GM21447 (cell line): ENCODE results near the gene GJA4.
"Not testable (repeated sequence)": the region's sequence is repeated elsewhere in the genome, so short reads cannot be mapped to it uniquely, and the experiment has no call there.

ENCODE experiments used
- ATAC-seq: cut with Tn5 transposase; IDR thresholded peaks from one replicate; pipeline ENCODE4 v1.9.1; 2021; ENCODE audit not compliant: unreplicated experiment

The GJA4 gene

DNA sequence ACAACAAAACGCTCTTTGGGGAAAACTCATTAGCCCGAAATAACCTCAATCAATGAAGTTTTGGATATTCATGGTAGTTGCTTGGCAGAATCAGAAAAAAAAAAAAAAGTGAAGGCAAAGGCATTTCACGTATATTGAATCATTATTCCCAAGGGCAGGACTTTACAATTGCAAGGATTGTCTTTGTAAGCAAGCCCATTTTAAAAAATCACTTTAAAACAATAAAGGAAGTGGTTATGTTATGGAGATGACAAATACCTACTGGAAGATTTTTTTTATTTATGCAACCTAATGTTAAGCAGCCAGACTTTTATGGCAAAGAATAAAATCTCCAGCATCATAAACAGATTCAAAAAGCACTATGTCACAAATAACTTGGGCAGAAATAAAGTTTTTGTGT is 23.9 kb upstream of the GJA4 start:
- ATAC-seq: no peak

GRCh38 chr1:34770891-34771504 is 21.8 kb upstream of the GJA4 start:
- ATAC-seq: no peak

DNA sequence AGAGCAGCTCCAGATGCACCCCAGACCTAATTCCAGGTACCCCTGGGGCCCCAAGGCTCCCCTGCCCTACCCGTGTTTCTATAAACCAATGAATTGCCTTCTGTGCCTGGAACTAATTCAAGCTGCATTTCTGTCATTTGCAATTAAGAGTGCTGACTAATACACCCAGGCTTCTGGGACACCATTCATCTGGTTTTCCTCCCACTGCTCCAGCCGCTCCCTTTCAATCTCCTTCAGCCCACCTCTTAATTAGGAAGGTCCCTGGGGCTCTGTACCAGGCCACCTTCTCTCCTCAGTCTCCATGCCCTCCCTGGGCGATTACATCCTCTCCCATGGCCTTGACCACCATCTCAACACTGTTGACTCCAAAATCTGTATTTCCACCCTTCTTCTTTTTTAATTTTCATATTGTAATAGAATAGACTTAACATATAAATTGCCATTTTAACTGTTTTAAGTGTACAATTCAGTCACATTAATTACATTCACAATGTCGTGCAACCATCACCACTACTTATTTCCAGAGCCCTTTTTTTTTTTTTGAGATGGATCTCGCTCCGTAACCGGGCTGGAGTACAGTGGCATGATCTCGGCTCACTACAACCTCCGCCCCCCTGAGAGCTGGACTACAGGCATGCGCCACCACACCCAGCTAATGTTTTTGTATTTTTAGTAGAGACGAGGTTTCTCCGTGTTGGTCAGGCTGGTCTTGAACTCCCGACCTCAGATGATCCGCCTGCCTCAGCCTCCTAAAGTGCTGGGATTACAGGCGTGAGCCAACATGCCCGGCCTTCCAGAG is 21.0 kb upstream of the GJA4 start:
- no peak for ATAC-seq

- ATAC-seq: not testable (repeated sequence)
Measured at GRCh38 chr1:34773114-34773513, 19.7 kb upstream of the GJA4 start.

GRCh38 chr1:34774957-34775356 is 17.8 kb upstream of the GJA4 start:
- ATAC-seq: no peak

GRCh38 chr1:34776911-34777310 is 15.9 kb upstream of the GJA4 start:
- ATAC-seq: no peak

DNA sequence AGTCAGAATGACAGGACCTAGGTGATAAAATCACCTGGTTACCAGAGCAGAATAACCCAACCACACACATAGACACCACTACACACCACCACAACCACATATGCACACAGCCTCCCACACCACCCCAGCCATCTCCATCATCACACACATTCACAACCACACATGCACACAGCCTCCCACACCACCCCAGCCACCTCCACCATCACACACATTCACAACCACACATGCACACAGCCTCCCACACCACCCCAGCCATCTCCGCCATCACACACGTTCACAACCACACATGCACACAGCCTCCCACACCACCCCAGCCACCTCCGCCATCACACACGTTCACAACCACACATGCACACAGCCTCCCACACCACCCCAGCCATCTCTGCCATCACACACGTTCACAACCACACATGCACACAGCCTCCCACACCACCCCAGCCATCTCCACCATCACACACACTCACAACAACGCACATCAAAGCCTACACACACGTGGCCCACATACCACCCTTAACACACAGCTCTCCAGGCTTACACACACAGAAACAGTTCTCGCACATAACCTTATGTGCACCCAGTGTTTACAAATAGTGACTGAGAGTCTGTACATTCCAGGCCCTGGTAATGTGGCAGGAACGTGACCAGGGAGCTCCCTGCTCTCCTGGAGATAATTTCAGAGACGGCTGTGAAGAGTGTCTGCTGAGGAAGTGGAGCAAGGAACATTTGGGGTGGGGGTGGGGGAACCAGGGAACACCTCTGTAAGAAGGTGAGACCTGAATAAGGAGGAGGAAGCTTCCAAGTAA is 15.1 kb upstream of the GJA4 start:
- ATAC-seq: no peak

GRCh38 chr1:34778381-34778780 is 14.4 kb upstream of the GJA4 start:
- no peak for ATAC-seq

- ATAC-seq: no peak
Measured at GRCh38 chr1:34779005-34779404, 13.8 kb upstream of the GJA4 start.

DNA sequence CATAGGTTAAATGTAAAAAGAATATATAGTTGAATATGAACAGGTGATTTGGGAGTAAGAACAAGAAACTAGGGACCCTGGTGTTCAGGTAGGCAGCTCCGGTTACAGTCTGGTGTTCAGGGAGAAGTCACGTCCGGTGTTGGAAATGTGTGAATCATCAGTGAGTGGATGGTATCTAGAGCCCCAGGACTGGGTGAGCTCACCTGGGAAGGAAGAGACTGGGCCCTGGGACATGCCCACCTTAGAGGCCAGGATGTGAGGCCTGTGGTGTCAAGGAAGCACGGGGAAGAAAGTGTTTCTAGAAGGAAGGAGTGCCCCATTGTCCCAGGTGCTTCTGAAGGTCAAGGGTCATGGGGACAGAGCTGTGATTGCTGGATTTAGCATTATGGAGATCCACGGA is 13.3 kb upstream of the GJA4 start:
- ATAC-seq: no peak

DNA sequence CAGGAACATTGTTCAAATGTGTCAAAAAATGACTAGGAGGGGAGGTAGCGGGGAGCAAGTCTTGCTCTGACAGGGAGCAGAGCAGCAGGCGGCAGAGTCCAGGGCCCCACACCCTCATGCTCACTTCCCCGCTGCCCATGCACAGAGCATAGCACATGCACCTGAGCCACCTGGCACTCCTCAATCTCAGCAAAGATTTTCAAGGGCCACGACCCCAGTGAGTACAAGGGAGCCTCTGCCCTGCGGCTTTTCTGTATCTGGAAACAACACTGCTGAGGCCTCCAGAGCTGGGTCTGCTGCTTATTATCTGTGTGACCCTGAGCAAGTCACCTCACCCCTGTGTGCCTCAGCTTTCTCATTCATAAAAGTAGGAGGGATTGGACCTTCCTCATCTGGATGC is 12.8 kb upstream of the GJA4 start:
- no peak for ATAC-seq

- ATAC-seq: no peak
Measured at GRCh38 chr1:34780528-34780927, 12.3 kb upstream of the GJA4 start.

DNA sequence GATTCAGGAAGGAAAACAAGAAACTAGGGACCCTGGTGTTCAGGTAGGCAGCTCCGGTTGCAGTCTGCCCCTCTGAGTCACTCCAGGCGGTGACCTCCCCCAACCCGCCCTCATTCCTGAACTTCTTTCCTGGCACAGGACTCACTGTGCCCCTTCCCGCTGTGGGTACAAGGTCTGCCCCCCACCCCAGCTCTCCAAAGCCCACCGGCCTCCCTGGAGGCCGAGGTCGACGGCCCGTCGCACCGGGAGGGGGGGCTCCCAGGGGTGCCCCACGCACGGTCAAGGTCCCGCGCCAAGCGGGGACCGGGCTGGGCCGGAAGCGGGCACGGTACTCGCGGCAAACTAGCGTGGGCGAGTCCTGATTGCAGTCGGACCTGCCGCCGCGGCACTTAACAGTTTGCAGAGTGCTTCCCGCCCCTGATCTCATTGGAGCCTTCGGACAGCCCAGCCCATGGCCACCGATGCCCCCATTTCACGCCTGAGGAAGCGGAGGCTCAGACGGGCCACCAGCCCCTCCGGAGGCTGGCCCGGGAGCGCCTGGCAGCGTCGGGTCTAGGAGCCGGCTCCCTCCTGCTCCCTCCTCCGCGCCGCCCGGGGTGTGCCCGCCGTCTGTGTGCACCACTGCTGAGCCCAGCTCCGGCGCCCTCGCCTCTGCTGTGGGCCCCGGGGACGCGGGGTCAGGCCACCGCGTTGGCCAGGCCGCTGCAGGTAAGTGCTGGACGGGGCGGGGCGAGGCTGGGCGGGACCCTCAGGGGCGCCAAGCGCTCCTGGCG is 11.5 kb upstream of the GJA4 start, which contains the start of gene GJB3:
GJB3 (plus strand) TSS at position 144 of the 773 bp plus-strand sequence. CDS start 3,549 bp downstream, outside the sequence.
- no peak for ATAC-seq

DNA sequence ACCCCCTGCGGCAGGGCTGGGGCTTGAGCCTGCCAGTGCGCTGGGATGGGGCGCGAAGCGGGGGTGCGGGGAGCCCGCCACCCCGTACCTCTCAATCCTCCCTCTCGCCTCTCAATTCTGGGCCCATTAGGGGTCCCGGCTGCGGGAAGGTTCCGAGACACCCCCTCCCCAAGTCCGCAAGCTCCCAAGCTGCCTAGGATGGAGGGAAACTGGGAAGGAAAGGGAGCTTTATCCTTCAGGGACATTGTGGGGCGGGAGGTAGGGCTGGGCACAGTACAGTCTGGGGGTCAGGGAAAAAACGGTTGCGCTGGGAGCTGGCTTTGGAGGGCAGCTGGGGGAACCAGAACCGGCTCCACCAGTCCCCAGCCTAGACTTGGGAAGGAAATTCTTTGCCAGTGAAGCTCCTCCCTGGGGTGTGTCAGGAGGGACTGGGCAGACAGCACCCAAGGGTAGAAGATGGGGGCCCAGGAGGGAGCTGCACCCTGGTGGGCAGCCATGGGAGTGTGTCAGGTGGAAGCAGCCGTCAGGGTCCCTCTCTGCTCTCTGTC is 10.9 kb upstream of the GJA4 start:
- ATAC-seq: no peak

DNA sequence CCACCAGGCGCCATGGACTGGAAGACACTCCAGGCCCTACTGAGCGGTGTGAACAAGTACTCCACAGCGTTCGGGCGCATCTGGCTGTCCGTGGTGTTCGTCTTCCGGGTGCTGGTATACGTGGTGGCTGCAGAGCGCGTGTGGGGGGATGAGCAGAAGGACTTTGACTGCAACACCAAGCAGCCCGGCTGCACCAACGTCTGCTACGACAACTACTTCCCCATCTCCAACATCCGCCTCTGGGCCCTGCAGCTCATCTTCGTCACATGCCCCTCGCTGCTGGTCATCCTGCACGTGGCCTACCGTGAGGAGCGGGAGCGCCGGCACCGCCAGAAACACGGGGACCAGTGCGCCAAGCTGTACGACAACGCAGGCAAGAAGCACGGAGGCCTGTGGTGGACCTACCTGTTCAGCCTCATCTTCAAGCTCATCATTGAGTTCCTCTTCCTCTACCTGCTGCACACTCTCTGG is 8.0 kb upstream of the GJA4 start:
- no peak for ATAC-seq

DNA sequence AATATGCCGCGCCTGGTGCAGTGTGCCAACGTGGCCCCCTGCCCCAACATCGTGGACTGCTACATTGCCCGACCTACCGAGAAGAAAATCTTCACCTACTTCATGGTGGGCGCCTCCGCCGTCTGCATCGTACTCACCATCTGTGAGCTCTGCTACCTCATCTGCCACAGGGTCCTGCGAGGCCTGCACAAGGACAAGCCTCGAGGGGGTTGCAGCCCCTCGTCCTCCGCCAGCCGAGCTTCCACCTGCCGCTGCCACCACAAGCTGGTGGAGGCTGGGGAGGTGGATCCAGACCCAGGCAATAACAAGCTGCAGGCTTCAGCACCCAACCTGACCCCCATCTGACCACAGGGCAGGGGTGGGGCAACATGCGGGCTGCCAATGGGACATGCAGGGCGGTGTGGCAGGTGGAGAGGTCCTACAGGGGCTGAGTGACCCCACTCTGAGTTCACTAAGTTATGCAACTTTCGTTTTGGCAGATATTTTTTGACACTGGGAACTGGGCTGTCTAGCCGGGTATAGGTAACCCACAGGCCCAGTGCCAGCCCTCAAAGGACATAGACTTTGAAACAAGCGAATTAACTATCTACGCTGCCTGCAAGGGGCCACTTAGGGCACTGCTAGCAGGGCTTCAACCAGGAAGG is 7.4 kb upstream of the GJA4 start:
- no peak for ATAC-seq

DNA sequence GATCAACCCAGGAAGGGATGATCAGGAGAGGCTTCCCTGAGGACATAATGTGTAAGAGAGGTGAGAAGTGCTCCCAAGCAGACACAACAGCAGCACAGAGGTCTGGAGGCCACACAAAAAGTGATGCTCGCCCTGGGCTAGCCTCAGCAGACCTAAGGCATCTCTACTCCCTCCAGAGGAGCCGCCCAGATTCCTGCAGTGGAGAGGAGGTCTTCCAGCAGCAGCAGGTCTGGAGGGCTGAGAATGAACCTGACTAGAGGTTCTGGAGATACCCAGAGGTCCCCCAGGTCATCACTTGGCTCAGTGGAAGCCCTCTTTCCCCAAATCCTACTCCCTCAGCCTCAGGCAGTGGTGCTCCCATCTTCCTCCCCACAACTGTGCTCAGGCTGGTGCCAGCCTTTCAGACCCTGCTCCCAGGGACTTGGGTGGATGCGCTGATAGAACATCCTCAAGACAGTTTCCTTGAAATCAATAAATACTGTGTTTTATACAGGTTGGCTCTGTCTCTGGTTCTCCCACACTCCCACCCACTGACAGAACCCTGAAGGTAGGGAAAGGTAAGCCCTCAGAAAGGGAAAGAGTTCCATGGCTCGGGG is 6.8 kb upstream of the GJA4 start:
- ATAC-seq: no peak

GRCh38 chr1:34786521-34787325 is 6.1 kb upstream of the GJA4 start:
- no peak for ATAC-seq
